GM23338 (cell line): ENCODE measurements around the gene PIAS4. TPM values are rescaled to one million over a fixed set of nuclear protein-coding genes. Genes with fewer than 3 reads are reported as not detected.

Experiments
- ATAC-seq: fragments of 200-7000 bp; cut with Tn5 transposase; 3 replicates; pipeline ENCODE4 v1.9.1; 2020
- DNase-seq: peaks from one replicate; pipeline ENCODE4 v3.0.0-alpha.2; 2015; ENCODE audit warnings: low spot score
- H2AFZ ChIP-seq: fragments of 200-600 bp; sonication (generic); 2 replicates; pipeline ENCODE4 v1.8.0; 2016; ENCODE audit warnings: antibody characterized with exemption, mild to moderate bottlenecking, moderate library complexity
- H3F3A ChIP-seq: fragments of 200-600 bp; sonication (generic); replicated peaks from 2 replicates; pipeline ENCODE4 v1.8.0; 2017; ENCODE audit warnings: antibody characterized with exemption, mixed run types, low read depth
- H3K27ac ChIP-seq: fragments of 200-600 bp; sonication (generic); 2 replicates; pipeline ENCODE4 v1.6.1; 2016; ENCODE audit warnings: low read depth
- H3K27me3 ChIP-seq: fragments of 200-600 bp; sonication (generic); 2 replicates; pipeline ENCODE4 v1.8.0; 2016; ENCODE audit warnings: mild to moderate bottlenecking, mixed run types, moderate library complexity; ENCODE audit not compliant: insufficient read depth
- H3K36me3 ChIP-seq: fragments of 200-600 bp; sonication (generic); 2 replicates; pipeline ENCODE4 v1.8.0; 2016; ENCODE audit warnings: mild to moderate bottlenecking; ENCODE audit not compliant: insufficient read depth
- H3K4me1 ChIP-seq: fragments of 200-600 bp; sonication (generic); 2 replicates; pipeline ENCODE4 v1.8.0; 2016; ENCODE audit warnings: mild to moderate bottlenecking, moderate library complexity; ENCODE audit not compliant: insufficient read depth
- H3K4me2 ChIP-seq: fragments of 200-600 bp; sonication (generic); 2 replicates; pipeline ENCODE4 v1.7.1; 2017; ENCODE audit warnings: mixed run types
- H3K4me3 ChIP-seq: fragments of 200-600 bp; sonication (generic); 2 replicates; pipeline ENCODE4 v1.6.1; 2016; ENCODE audit warnings: mixed run types
- H3K79me2 ChIP-seq: fragments of 200-600 bp; sonication (generic); replicated peaks from 2 replicates; pipeline ENCODE4 v1.8.0; 2017; ENCODE audit warnings: mild to moderate bottlenecking; ENCODE audit not compliant: insufficient read depth
- H3K9me2 ChIP-seq: fragments of 200-600 bp; sonication (generic); 2 replicates; pipeline ENCODE4 v1.8.0; 2017; ENCODE audit not compliant: insufficient read depth
- H4K20me1 ChIP-seq: fragments of 200-600 bp; sonication (generic); replicated peaks from 2 replicates; pipeline ENCODE4 v1.8.0; 2017; ENCODE audit warnings: mild to moderate bottlenecking; ENCODE audit not compliant: insufficient read depth
- H3K27ac Mint-ChIP-seq: 2 replicates; pipeline ENCODE4 v1.8.0; 2020; ENCODE audit warnings: inconsistent platforms, mild to moderate bottlenecking, moderate library complexity, mixed read lengths
- H3K27me3 Mint-ChIP-seq: 3 replicates; pipeline ENCODE4 v1.8.0; 2022; ENCODE audit warnings: low read depth, mild to moderate bottlenecking, moderate library complexity, mixed read lengths, inconsistent platforms; ENCODE audit not compliant: insufficient read depth, poor library complexity
- H3K36me3 Mint-ChIP-seq: 3 replicates; pipeline ENCODE4 v1.8.0; 2021; ENCODE audit warnings: low read depth, mild to moderate bottlenecking, inconsistent platforms, moderate library complexity, mixed read lengths
- H3K4me1 Mint-ChIP-seq: 3 replicates; pipeline ENCODE4 v1.8.0; 2020; ENCODE audit warnings: mild to moderate bottlenecking, inconsistent platforms, mixed read lengths
- H3K4me3 Mint-ChIP-seq: 3 replicates; pipeline ENCODE4 v1.8.0; 2021; ENCODE audit warnings: moderate library complexity, mild to moderate bottlenecking, inconsistent platforms, mixed read lengths
- H3K9me3 Mint-ChIP-seq: 3 replicates; pipeline ENCODE4 v1.8.0; 2020; ENCODE audit warnings: moderate library complexity, mild to moderate bottlenecking, inconsistent platforms, mixed read lengths
- CREB1 ChIP-seq: fragments of 250-450 bp; sonication (Bioruptor Pico); IDR thresholded peaks from 2 replicates; pipeline ENCODE4 v1.5.0; 2020; ENCODE audit warnings: low read depth, mild to moderate bottlenecking, moderate library complexity
- CTCF ChIP-seq, 2 experiments: fragments of 200-600 bp in 1 of 2; sonication (generic) in 1 of 2; conservative IDR thresholded peaks; 2 replicates each; pipeline versions ENCODE4 v1.5.1 to v1.6.1; 2016 to 2017; ENCODE audit warnings: antibody characterized with exemption in 2 of 2, low read depth in 2 of 2, mild to moderate bottlenecking in 2 of 2, moderate library complexity in 1 of 2
- EZH2 ChIP-seq: fragments of 200-600 bp; sonication (generic); IDR thresholded peaks from one replicate; pipeline ENCODE4 v1.8.0; 2017; ENCODE audit warnings: antibody characterized with exemption, mild to moderate bottlenecking, low read depth; ENCODE audit not compliant: unreplicated experiment
- EZH2phosphoT487 ChIP-seq: fragments of 200-600 bp; sonication (generic); IDR thresholded peaks from one replicate; pipeline ENCODE4 v1.8.1; 2018; ENCODE audit warnings: antibody characterized with exemption; ENCODE audit not compliant: unreplicated experiment
- JUNB ChIP-seq: IDR thresholded peaks from one replicate; pipeline ENCODE4 v1.6.1; 2016; ENCODE audit warnings: antibody characterized with exemption; ENCODE audit not compliant: unreplicated experiment
- NANOG ChIP-seq: IDR thresholded peaks from 2 replicates; pipeline ENCODE4 v1.6.1; 2016; ENCODE audit warnings: antibody characterized with exemption, borderline replicate concordance
- POLR2AphosphoS5 ChIP-seq: IDR thresholded peaks from 2 replicates; pipeline ENCODE4 v1.6.1; 2016; ENCODE audit warnings: antibody characterized with exemption, low read depth
- STAT1 ChIP-seq: IDR thresholded peaks from one replicate; pipeline ENCODE4 v1.6.1; 2016; ENCODE audit warnings: antibody characterized with exemption; ENCODE audit not compliant: unreplicated experiment
- ZNF114 ChIP-seq: fragments of 250-450 bp; sonication (Bioruptor Pico); IDR thresholded peaks from 2 replicates; pipeline ENCODE4 v1.5.0; 2020; ENCODE audit warnings: mild to moderate bottlenecking, moderate library complexity
- ZNF331 ChIP-seq: fragments of 250-450 bp; sonication (Bioruptor Pico); IDR thresholded peaks from 2 replicates; pipeline ENCODE4 v1.5.0; 2020; ENCODE audit warnings: low read depth, mild to moderate bottlenecking, moderate library complexity
- polyA plus RNA-seq: library from polyadenylated mRNA; unstranded; fragments of >200 nt; fragmentation: Nextera tagmentation; extraction: Ambion mirVana; gene quantifications from 2 replicates; pipeline ENCODE4 v1.2.1, GENCODE V29; 2016
- total RNA-seq: library from RNA; depleted of rRNA; stranded (reverse); fragments of >200 nt; shearing (Covaris generic); gene quantifications from 2 replicates; pipeline ENCODE4 v1.2.3, GENCODE V29; 2014
- TF ChIP-seq, protein P1 (sequence below): IDR thresholded peaks from one replicate; pipeline ENCODE4 v1.6.1; 2018; ENCODE audit warnings: antibody characterized with exemption; ENCODE audit not compliant: unreplicated experiment
- TF ChIP-seq, protein P2 (sequence below): IDR thresholded peaks from 2 replicates; pipeline ENCODE4 v1.6.1; 2016; ENCODE audit warnings: antibody characterized with exemption
- TF ChIP-seq, protein P3 (sequence below): fragments of 250-450 bp; sonication (Bioruptor Pico); IDR thresholded peaks from 2 replicates; pipeline ENCODE4 v1.5.0; 2020; ENCODE audit warnings: mild to moderate bottlenecking, moderate library complexity

The PIAS4 gene
- total and polyA plus RNA-seq, 2 experiments from 2014 or later: 17.0 to 48.4 TPM

DNA sequence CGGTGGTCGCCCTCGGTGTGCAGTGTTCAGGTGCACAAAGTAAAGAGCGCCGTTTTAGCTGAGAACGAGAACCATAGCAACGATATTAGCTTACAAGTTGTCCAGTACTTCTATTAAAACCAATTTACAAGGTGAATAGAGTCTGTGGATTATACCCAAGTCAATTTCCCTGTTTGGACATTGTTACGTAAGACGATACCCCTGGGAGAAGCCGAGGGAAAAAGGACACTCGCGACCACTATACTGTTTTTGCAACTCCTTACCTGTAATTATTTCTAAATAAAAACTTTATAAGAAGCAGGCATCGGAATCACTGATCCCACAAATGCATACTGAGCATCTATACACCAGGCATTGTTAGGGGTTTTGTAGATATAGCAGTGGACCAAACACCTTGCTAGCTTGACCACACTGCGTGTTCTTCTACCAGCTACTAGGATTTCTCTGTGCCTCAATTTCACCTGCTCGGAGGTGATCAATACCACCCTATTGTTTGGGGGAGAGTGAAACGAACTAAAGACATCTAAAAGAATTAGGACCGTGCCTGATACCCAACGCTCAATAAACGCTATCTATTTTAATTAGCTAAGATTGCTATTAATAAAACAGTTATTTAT, 21.8 kb upstream of the PIAS4 start:
- Histone ChIP-seq H3K27ac (no peak overlapping the region), H3K4me3 (peak overlapping the region; percentile 100)

More for the DNA sequence above, 21.8 kb upstream of the PIAS4 start:
- H3K4me2 ChIP-seq: peak overlapping the region; percentile 100
- peaks cover 37% of the 10 kb centered on the region for H3K36me3 ChIP-seq
- H4K20me1 ChIP-seq: peaks cover 41% of the 10 kb centered on the region
- H2AFZ ChIP-seq: peak overlapping the region; percentile 63; the same call in 1 of the 2 replicates
- peaks cover 7% of the 10 kb centered on the region; the same call in 1 of the 2 replicates for H3K27me3 ChIP-seq
- peaks cover 47% of the 10 kb centered on the region for H3K36me3 Mint-ChIP-seq
- ATAC-seq (no peak), DNase-seq (no peak)
- peaks cover 19% of the 10 kb centered on the region for H3K9me3 Mint-ChIP-seq
- H3K9me2 ChIP-seq: 0 out of 2 replicates have a peak, but pooled peaks cover 2% of the 10 kb centered on the region
- no peak overlapping the region; the same call in 1 of the 2 replicates for H3K27ac Mint-ChIP-seq
- TF ChIP-seq NANOG (no peak), POLR2AphosphoS5 (no peak), CREB1 (no peak), CTCF (conservative IDR thresholded peaks at IDR 0.05; ENCODE audit: low read depth in 2 of 2) (no peak), JUNB (no peak), EZH2phosphoT487 (no peak), EZH2 (no peak), STAT1 (no peak), ZNF331 (no peak), ZNF114 (CRISPR knock-in tag) (no peak)
- TF ChIP-seq, protein P1, sequence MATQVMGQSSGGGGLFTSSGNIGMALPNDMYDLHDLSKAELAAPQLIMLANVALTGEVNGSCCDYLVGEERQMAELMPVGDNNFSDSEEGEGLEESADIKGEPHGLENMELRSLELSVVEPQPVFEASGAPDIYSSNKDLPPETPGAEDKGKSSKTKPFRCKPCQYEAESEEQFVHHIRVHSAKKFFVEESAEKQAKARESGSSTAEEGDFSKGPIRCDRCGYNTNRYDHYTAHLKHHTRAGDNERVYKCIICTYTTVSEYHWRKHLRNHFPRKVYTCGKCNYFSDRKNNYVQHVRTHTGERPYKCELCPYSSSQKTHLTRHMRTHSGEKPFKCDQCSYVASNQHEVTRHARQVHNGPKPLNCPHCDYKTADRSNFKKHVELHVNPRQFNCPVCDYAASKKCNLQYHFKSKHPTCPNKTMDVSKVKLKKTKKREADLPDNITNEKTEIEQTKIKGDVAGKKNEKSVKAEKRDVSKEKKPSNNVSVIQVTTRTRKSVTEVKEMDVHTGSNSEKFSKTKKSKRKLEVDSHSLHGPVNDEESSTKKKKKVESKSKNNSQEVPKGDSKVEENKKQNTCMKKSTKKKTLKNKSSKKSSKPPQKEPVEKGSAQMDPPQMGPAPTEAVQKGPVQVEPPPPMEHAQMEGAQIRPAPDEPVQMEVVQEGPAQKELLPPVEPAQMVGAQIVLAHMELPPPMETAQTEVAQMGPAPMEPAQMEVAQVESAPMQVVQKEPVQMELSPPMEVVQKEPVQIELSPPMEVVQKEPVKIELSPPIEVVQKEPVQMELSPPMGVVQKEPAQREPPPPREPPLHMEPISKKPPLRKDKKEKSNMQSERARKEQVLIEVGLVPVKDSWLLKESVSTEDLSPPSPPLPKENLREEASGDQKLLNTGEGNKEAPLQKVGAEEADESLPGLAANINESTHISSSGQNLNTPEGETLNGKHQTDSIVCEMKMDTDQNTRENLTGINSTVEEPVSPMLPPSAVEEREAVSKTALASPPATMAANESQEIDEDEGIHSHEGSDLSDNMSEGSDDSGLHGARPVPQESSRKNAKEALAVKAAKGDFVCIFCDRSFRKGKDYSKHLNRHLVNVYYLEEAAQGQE: no peak
- TF ChIP-seq, protein P2, sequence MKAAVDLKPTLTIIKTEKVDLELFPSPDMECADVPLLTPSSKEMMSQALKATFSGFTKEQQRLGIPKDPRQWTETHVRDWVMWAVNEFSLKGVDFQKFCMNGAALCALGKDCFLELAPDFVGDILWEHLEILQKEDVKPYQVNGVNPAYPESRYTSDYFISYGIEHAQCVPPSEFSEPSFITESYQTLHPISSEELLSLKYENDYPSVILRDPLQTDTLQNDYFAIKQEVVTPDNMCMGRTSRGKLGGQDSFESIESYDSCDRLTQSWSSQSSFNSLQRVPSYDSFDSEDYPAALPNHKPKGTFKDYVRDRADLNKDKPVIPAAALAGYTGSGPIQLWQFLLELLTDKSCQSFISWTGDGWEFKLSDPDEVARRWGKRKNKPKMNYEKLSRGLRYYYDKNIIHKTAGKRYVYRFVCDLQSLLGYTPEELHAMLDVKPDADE: no peak
- TF ChIP-seq, protein P3, sequence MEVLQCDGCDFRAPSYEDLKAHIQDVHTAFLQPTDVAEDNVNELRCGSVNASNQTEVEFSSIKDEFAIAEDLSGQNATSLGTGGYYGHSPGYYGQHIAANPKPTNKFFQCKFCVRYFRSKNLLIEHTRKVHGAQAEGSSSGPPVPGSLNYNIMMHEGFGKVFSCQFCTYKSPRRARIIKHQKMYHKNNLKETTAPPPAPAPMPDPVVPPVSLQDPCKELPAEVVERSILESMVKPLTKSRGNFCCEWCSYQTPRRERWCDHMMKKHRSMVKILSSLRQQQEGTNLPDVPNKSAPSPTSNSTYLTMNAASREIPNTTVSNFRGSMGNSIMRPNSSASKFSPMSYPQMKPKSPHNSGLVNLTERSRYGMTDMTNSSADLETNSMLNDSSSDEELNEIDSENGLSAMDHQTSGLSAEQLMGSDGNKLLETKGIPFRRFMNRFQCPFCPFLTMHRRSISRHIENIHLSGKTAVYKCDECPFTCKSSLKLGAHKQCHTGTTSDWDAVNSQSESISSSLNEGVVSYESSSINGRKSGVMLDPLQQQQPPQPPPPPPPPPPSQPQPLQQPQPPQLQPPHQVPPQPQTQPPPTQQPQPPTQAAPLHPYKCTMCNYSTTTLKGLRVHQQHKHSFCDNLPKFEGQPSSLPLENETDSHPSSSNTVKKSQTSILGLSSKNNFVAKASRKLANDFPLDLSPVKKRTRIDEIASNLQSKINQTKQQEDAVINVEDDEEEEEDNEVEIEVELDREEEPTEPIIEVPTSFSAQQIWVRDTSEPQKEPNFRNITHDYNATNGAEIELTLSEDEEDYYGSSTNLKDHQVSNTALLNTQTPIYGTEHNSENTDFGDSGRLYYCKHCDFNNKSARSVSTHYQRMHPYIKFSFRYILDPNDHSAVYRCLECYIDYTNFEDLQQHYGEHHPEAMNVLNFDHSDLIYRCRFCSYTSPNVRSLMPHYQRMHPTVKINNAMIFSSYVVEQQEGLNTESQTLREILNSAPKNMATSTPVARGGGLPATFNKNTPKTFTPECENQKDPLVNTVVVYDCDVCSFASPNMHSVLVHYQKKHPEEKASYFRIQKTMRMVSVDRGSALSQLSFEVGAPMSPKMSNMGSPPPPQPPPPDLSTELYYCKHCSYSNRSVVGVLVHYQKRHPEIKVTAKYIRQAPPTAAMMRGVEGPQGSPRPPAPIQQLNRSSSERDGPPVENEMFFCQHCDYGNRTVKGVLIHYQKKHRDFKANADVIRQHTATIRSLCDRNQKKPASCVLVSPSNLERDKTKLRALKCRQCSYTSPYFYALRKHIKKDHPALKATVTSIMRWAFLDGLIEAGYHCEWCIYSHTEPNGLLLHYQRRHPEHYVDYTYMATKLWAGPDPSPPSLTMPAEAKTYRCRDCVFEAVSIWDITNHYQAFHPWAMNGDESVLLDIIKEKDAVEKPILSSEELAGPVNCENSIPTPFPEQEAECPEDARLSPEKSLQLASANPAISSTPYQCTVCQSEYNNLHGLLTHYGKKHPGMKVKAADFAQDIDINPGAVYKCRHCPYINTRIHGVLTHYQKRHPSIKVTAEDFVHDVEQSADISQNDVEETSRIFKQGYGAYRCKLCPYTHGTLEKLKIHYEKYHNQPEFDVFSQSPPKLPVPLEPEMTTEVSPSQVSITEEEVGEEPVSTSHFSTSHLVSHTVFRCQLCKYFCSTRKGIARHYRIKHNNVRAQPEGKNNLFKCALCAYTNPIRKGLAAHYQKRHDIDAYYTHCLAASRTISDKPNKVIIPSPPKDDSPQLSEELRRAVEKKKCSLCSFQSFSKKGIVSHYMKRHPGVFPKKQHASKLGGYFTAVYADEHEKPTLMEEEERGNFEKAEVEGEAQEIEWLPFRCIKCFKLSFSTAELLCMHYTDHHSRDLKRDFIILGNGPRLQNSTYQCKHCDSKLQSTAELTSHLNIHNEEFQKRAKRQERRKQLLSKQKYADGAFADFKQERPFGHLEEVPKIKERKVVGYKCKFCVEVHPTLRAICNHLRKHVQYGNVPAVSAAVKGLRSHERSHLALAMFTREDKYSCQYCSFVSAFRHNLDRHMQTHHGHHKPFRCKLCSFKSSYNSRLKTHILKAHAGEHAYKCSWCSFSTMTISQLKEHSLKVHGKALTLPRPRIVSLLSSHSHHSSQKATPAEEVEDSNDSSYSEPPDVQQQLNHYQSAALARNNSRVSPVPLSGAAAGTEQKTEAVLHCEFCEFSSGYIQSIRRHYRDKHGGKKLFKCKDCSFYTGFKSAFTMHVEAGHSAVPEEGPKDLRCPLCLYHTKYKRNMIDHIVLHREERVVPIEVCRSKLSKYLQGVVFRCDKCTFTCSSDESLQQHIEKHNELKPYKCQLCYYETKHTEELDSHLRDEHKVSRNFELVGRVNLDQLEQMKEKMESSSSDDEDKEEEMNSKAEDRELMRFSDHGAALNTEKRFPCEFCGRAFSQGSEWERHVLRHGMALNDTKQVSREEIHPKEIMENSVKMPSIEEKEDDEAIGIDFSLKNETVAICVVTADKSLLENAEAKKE (CRISPR knock-in tag): no peak
- H3K4me1 Mint-ChIP-seq: peaks cover 40% of the 10 kb centered on the region
- peak overlapping the region; percentile 98 for H3K4me3 Mint-ChIP-seq
- H3K4me1 ChIP-seq: peaks cover 20% of the 10 kb centered on the region
- H3K79me2 ChIP-seq: peaks cover 46% of the 10 kb centered on the region
- peaks cover 48% of the 10 kb centered on the region for H3K27me3 Mint-ChIP-seq
- H3F3A ChIP-seq: peaks cover 45% of the 10 kb centered on the region
